ENCODE results near the gene AGTRAP. TPM values are rescaled to one million over a fixed set of nuclear protein-coding genes. Genes with fewer than 3 reads are reported as not detected.

AGTRAP gene
- total RNA-seq, 1 experiment from 2014 or later, result 77.7 TPM

DNA sequence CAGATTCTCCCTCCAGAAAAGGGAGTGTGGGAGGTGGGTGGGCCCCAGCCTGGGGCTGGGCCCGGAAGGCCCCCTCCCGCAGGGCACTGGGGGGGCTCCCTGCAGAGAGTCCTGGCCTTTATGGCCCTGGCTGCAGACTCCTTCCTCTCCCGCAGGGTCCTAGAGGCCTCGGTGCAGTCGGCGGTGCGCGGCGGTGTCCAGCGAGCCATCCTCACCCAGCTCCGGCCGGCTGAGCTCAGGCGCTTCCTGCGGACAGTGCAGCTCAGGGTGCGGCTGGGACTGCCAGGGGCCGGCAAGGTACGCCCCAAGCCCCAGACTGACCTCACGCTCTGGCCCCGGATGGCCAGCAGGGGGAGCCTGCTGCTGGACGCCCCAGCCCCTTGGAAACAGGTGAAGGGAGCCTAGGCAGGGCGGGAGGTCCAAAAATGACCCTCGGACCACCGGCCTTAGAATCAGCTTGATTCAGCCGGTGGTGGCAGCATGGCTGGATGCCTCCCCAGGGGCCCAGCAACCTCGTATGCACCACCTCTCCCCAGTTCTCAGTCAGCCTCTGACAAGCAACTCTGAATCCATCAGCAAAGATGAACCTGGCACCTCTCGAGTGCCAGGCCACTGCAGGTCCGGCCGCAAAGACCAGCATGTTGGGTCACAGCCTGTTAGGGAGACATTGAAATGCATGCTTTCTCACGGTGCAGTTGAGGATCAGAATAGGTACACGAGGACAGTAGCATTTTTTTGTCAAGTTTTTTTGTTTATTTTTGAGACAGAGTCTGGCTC, 49.2 kb downstream of the AGTRAP start:
- POLR2A ChIA-PET (ENCODE audit: unreplicated experiment), result interaction anchor here (0.5 to 0.6 kb wide), 2 partner anchors 49 to 123 kb away, joined by 4 to 6 read pairs; partner anchors contain the start of gene AGTRAP

DNA sequence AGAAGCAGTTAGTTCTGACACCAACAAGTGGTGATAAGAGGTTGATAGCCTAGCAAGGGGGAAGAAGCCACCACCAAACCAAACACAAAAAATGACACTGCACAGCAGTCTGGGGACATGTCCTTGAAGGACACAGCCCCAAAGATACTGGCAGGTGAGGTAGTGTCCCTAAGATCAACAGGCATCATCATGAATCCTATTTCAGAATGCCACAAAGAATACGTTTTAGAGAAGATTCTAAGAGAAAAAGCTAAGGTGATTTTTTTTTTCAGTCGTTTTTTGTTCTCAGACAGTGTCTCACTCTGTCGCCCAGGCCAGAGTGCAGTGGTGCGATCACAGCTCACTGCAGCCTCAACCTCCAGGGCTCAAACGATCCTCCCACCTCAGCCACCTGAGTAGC, 50.2 kb downstream of the AGTRAP start:
- Histone ChIP-seq H3K4me3 (no peak overlapping the region), H3K36me3 (ENCODE audit: low read depth) (no peaks in the 10 kb centered on the region), H3K9me3 (ENCODE audit: insufficient read depth, low read depth) (no peaks in the 10 kb centered on the region), H3K4me2 (no peak overlapping the region), H3K4me1 (replicated peaks; ENCODE audit: insufficient read depth) (no peaks in the 10 kb centered on the region; the same call in 1 of the 2 replicates), H2AFZ (no peak overlapping the region), H3F3A (ENCODE audit: insufficient read depth, low read depth) (no peaks in the 10 kb centered on the region), H3K27me3 (ENCODE audit: insufficient read depth, low read depth) (no peaks in the 10 kb centered on the region), H3K79me2 (ENCODE audit: low read depth) (no peaks in the 10 kb centered on the region), H3K9me2 (ENCODE audit: insufficient read depth) (no peaks in the 10 kb centered on the region), H3K27ac (no peak overlapping the region), H4K20me1 (ENCODE audit: insufficient read depth) (no peaks in the 10 kb centered on the region)
- DNase-seq, result no peak
- POLR2A ChIA-PET (ENCODE audit: unreplicated experiment), result interaction anchor here (0.6 kb wide), 1 partner anchor 503 kb away, joined by 4 read pairs; no protein-coding TSS in a partner anchor
- BruUV-seq (replicated peaks), result no TSS peak
- intact Hi-C loops (cut with micrococcal nuclease; ENCODE audit: unreplicated experiment), result loop anchor here (5.0 kb wide), 2 partner anchors 36 to 49 kb away; partner anchors contain the start of gene AGTRAP
- CTCF ChIA-PET, result interaction anchor here (1.5 kb wide), 1 partner anchor 17 kb away, joined by 7 read pairs; no protein-coding TSS in a partner anchor
- TF ChIP-seq, protein P1, sequence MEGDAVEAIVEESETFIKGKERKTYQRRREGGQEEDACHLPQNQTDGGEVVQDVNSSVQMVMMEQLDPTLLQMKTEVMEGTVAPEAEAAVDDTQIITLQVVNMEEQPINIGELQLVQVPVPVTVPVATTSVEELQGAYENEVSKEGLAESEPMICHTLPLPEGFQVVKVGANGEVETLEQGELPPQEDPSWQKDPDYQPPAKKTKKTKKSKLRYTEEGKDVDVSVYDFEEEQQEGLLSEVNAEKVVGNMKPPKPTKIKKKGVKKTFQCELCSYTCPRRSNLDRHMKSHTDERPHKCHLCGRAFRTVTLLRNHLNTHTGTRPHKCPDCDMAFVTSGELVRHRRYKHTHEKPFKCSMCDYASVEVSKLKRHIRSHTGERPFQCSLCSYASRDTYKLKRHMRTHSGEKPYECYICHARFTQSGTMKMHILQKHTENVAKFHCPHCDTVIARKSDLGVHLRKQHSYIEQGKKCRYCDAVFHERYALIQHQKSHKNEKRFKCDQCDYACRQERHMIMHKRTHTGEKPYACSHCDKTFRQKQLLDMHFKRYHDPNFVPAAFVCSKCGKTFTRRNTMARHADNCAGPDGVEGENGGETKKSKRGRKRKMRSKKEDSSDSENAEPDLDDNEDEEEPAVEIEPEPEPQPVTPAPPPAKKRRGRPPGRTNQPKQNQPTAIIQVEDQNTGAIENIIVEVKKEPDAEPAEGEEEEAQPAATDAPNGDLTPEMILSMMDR (conservative IDR thresholded peaks at IDR 0.05), result no peak
- no peak for TF ChIP-seq EZH2 (IDR thresholded peaks at IDR 0.05; ENCODE audit: low read depth)

More for the DNA sequence above, 49.2 kb downstream of the AGTRAP start:
- Histone ChIP-seq H3K9me3 (ENCODE audit: insufficient read depth, low read depth) (no peaks in the 10 kb centered on the region), H3K4me3 (no peak overlapping the region), H3K9me2 (ENCODE audit: insufficient read depth) (no peaks in the 10 kb centered on the region), H3K36me3 (ENCODE audit: low read depth) (no peaks in the 10 kb centered on the region), H3K79me2 (ENCODE audit: low read depth) (no peaks in the 10 kb centered on the region), H3K27me3 (ENCODE audit: insufficient read depth, low read depth) (no peaks in the 10 kb centered on the region), H3K4me1 (replicated peaks; ENCODE audit: insufficient read depth) (no peaks in the 10 kb centered on the region; the same call in 1 of the 2 replicates), H3K4me2 (0 out of 2 replicates have a peak overlapping the region, but pooled peaks have one; percentile 11), H3F3A (ENCODE audit: insufficient read depth, low read depth) (no peaks in the 10 kb centered on the region), H2AFZ (no peak overlapping the region), H3K27ac (no peak overlapping the region), H4K20me1 (ENCODE audit: insufficient read depth) (no peaks in the 10 kb centered on the region)
- DNase-seq, result peak; percentile 47 to 77
- TF ChIP-seq EZH2 (IDR thresholded peaks at IDR 0.05; ENCODE audit: low read depth), result no peak
- TF ChIP-seq, protein P1 (conservative IDR thresholded peaks at IDR 0.05), result peak; percentile 76
- BruUV-seq (replicated peaks), result no TSS peak
- intact Hi-C loops (cut with micrococcal nuclease; ENCODE audit: unreplicated experiment), result loop anchor here (1.0 to 5.0 kb wide), 3 partner anchors 37 to 48 kb away; partner anchors contain the start of gene AGTRAP
- CTCF ChIA-PET, result interaction anchor here (0.6 to 1.5 kb wide), 4 partner anchors 11 to 132 kb away, joined by 3 to 7 read pairs (median 4); no protein-coding TSS in a partner anchor

DNA sequence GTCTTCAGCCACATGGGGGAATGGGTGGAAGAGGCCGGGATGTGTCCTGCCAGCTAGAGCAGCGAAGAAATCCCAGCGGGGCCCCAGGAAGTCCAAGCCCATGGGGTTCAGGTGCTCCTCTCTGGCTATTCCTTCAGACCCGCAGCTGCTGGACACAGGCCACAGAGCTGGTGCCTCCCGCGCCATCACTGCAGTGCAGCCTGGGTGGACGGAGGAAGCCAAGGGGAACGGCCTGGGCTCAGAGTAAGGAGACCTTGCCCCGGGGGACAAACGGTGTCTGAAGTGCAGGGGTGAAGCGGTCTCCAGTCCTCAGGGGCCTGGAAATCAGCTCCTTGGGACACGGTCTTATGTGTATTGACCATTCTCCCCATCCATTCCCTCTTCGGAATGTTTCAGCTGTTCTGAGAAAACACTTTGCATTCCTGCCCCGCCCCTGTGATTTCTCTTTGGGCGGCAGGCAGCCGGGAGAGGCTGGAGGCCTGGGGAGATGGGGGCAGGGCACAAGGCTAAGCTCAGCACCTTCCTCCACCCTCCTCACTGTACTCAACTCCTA, 51.4 kb downstream of the AGTRAP start:
- Histone ChIP-seq H3K9me3 (ENCODE audit: insufficient read depth, low read depth) (no peaks in the 10 kb centered on the region), H4K20me1 (ENCODE audit: insufficient read depth) (no peaks in the 10 kb centered on the region), H3K79me2 (ENCODE audit: low read depth) (no peaks in the 10 kb centered on the region), H3K4me2 (no peak overlapping the region), H3K9me2 (ENCODE audit: insufficient read depth) (no peaks in the 10 kb centered on the region), H3K4me1 (replicated peaks; ENCODE audit: insufficient read depth) (peaks cover under 1% of the 10 kb centered on the region), H3K36me3 (ENCODE audit: low read depth) (no peaks in the 10 kb centered on the region), H2AFZ (no peak overlapping the region), H3K4me3 (no peak overlapping the region), H3K27ac (no peak overlapping the region), H3F3A (ENCODE audit: insufficient read depth, low read depth) (no peaks in the 10 kb centered on the region), H3K27me3 (ENCODE audit: insufficient read depth, low read depth) (no peaks in the 10 kb centered on the region)
- CTCF ChIA-PET, result no interaction called here
- no TSS peak for BruUV-seq (replicated peaks)
- TF ChIP-seq EZH2 (IDR thresholded peaks at IDR 0.05; ENCODE audit: low read depth), result no peak
- TF ChIP-seq, protein P1 (conservative IDR thresholded peaks at IDR 0.05), result no peak
- intact Hi-C loops (cut with micrococcal nuclease; ENCODE audit: unreplicated experiment), result loop anchor here (1.0 to 5.0 kb wide), 3 partner anchors 18 to 50 kb away; partner anchors contain the start of genes AGTRAP and MTHFR
- peak in 1 of 2 experiments; percentile 74 for DNase-seq
- POLR2A ChIA-PET (ENCODE audit: unreplicated experiment), result interaction anchor here (0.5 to 0.7 kb wide), 4 partner anchors 19 to 193 kb away, joined by 3 to 7 read pairs (median 4); partner anchors contain the start of gene AGTRAP

All from PC-9 (cell line).